Subcutaneous abdominal adipose tissue (tissue), 5 donors: Measurements from ENCODE around the gene AIM2.
A peak's percentile ranks its signal among the peaks of the same experiment; 100 is the strongest.

Source experiments
- H3K27ac ChIP-seq: one replicate; pipeline ENCODE4 v1.7.0; 2013; ENCODE audit warnings: low read depth, mild to moderate bottlenecking, inconsistent platforms, low read length, moderate library complexity
- H3K27me3 ChIP-seq, 5 donors: one replicate each; pipeline ENCODE4 v1.7.0; 2013; ENCODE audit warnings: low read length in 5 of 5, inconsistent platforms in 1 of 5; ENCODE audit not compliant: control insufficient read depth in 5 of 5, insufficient read depth in 4 of 5
- H3K36me3 ChIP-seq, 5 donors: one replicate each; pipeline ENCODE4 v1.7.0; 2013; ENCODE audit warnings: low read length in 5 of 5; ENCODE audit not compliant: control insufficient read depth in 5 of 5, insufficient read depth in 5 of 5
- H3K4me1 ChIP-seq, 5 donors: one replicate each; pipeline ENCODE4 v1.7.0; 2013; ENCODE audit warnings: low read length in 5 of 5, mild to moderate bottlenecking in 3 of 5, moderate library complexity in 1 of 5; ENCODE audit not compliant: control insufficient read depth in 5 of 5, insufficient read depth in 5 of 5
- H3K4me3 ChIP-seq, 5 donors: one replicate each; pipeline ENCODE4 v1.7.0; 2013; ENCODE audit warnings: low read length in 5 of 5, low read depth in 1 of 5
- H3K9ac ChIP-seq, 5 donors: one replicate each; pipeline ENCODE4 v1.7.0; 2013; ENCODE audit warnings: low read length in 5 of 5, mild to moderate bottlenecking in 4 of 5, moderate library complexity in 3 of 5
- H3K9me3 ChIP-seq, 5 donors: one replicate each; pipeline ENCODE4 v1.7.0; 2013; ENCODE audit warnings: low read length in 5 of 5; ENCODE audit not compliant: control insufficient read depth in 5 of 5
- donor health status: healthy.
- donor health status: healthy.
- donor health status: healthy.
- donor health status: healthy.
- donor health status: healthy.

The AIM2 gene

GRCh38 chr1:159081626-159082025 is 5.1 kb upstream of the AIM2 start:
- no peaks in the 10 kb centered on the region for H3K9me3 ChIP-seq
- no peak overlapping the region for H3K4me3 ChIP-seq
- H3K4me1 ChIP-seq: no peaks in the 10 kb centered on the region
- no peaks in the 10 kb centered on the region for H3K27me3 ChIP-seq
- H3K9ac ChIP-seq: no peak overlapping the region
- no peaks in the 10 kb centered on the region for H3K36me3 ChIP-seq
- H3K27ac ChIP-seq: no peak overlapping the region

GRCh38 chr1:159079525-159079924 is 3.0 kb upstream of the AIM2 start:
- no peaks in the 10 kb centered on the region for H3K27me3 ChIP-seq
- H3K9ac ChIP-seq: no peak overlapping the region
- no peaks in the 10 kb centered on the region for H3K36me3 ChIP-seq
- no peak overlapping the region for H3K27ac ChIP-seq
- H3K4me3 ChIP-seq: no peak overlapping the region
- no peaks in the 10 kb centered on the region for H3K4me1 ChIP-seq
- no peaks in the 10 kb centered on the region for H3K9me3 ChIP-seq

GRCh38 chr1:159077120-159077961 is 775 bp upstream of the AIM2 start:
- H3K27ac ChIP-seq: no peak overlapping the region

GRCh38 chr1:159071970-159072582 is 4.5 kb downstream of the AIM2 start:
- Histone ChIP-seq H3K4me1 (peaks cover 0 to 14% (median 4%) of the 10 kb centered on the region in 5 donors), H3K9ac (no peak overlapping the region), H3K36me3 (no peaks in the 10 kb centered on the region), H3K9me3 (no peaks in the 10 kb centered on the region), H3K27ac (no peak overlapping the region), H3K27me3 (no peaks in the 10 kb centered on the region), H3K4me3 (no peak overlapping the region)

More at GRCh38 chr1:159077120-159077961, 775 bp upstream of the AIM2 start:
- Histone ChIP-seq H3K27me3 (no peaks in the 10 kb centered on the region), H3K9ac (peak overlapping the region in 1 of 5 donors; percentile 24), H3K9me3 (no peaks in the 10 kb centered on the region), H3K36me3 (no peaks in the 10 kb centered on the region), H3K4me3 (no peak overlapping the region), H3K4me1 (no peaks in the 10 kb centered on the region)

DNA sequence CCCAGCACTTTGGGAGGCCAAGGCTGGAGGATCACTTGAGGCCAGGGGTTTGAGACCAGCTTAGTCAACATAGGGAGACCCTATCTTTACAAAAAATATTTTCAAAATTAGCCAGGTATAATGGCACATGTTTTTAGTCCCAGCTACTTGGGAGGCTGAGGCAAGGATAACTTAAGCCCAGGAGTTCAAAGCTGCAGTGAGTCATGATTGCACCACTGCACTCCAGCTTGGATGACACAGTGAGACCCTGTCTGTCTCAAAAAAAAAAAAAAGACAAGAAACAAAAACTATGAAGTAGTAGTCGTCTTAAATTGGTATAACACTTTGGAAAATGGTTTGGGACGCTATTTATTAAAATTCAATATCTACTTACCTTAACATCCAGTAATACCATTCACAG is 7.7 kb downstream of the AIM2 start:
- H3K9me3 ChIP-seq: no peaks in the 10 kb centered on the region
- no peak overlapping the region for H3K9ac ChIP-seq
- peaks cover 0 to 14% (median 4%) of the 10 kb centered on the region in 5 donors for H3K4me1 ChIP-seq
- no peak overlapping the region for H3K4me3 ChIP-seq
- H3K36me3 ChIP-seq: no peaks in the 10 kb centered on the region
- H3K27ac ChIP-seq: no peak overlapping the region
- no peaks in the 10 kb centered on the region for H3K27me3 ChIP-seq

DNA sequence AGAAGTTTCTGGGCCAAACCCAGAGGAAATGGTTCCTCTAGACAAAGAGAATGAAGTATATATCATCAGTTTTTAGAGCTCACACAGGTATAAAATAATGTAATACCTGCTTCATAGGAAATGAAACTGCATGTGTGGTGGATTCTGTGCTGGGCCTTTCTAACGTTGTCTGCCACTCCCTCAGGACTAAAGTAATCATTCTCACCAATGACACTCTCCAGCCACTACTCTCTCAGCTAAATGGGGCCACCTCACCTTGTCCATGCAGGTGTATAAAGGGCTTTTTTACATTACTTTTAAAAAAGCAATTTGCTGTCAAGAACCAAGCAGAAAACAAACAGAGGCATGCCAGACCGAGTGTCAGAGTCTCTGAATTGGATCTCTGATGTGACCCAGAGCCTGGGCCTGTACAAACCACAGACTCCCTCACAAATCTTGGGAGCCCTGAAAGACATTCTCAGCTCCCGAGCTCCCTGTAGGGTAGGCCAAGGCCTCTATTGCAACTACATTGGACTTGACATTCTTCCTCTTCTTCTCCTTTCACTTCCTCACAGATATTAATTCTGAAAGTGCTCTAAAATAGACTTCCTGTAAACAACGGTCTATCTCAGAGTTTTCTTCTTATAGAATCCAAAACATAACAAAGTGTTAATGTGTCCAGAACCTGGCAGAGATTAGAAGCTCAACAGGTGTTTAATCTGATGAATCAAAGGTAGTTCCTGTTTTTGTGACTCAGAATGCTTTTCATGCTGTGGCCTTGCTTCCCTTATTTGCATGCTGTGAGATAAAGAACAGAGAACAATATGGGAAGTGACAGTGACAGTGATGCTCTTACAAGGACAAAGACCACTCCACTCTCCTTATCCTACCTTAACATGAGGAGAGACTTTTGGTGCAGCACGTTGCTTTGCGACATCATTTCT is 8.6 kb downstream of the AIM2 start:
- H3K9ac ChIP-seq: no peak overlapping the region
- H3K27ac ChIP-seq: no peak overlapping the region

DNA sequence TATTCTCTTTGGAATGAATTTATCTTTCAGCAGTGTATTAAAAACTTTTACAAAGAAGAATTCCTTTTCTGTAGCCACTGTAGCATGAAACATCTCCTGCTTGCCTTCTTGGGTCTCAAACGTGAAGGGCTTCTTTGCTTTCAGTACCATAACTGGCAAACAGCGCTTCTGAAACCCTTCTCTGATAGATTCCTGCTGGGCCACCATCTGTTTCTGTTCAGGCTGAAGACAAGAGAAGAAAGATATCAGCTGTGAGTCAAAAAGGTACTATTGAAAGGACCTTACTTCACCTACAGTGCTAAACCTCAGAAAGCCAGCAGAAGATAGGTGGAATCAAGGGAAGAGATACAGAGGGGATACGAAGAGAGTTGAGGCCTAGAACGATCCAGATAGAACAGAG is 10.5 kb downstream of the AIM2 start:
- Histone ChIP-seq H3K9me3 (no peaks in the 10 kb centered on the region), H3K27me3 (no peaks in the 10 kb centered on the region), H3K36me3 (no peaks in the 10 kb centered on the region), H3K27ac (no peak overlapping the region), H3K9ac (no peak overlapping the region), H3K4me3 (no peak overlapping the region), H3K4me1 (peaks cover 0 to 14% (median 4%) of the 10 kb centered on the region in 5 donors)

More for the DNA sequence above, 8.6 kb downstream of the AIM2 start:
- H3K4me1 ChIP-seq: peaks cover 0 to 14% (median 4%) of the 10 kb centered on the region in 5 donors
- no peaks in the 10 kb centered on the region for H3K36me3 ChIP-seq
- no peaks in the 10 kb centered on the region for H3K9me3 ChIP-seq
- H3K27me3 ChIP-seq: no peaks in the 10 kb centered on the region
- peak overlapping the region in 1 of 5 donors; percentile 16 for H3K4me3 ChIP-seq

- H3K27me3 ChIP-seq: no peaks in the 10 kb centered on the region
Measured at GRCh38 chr1:159065106-159065505, 11.5 kb downstream of the AIM2 start.

GRCh38 chr1:159058751-159059150 is 17.8 kb downstream of the AIM2 start:
- peaks cover 9 to 27% (median 24%) of the 10 kb centered on the region in 5 donors for H3K36me3 ChIP-seq
- H3K27ac ChIP-seq: no peak overlapping the region
- no peaks in the 10 kb centered on the region for H3K9me3 ChIP-seq
- no peak overlapping the region for H3K9ac ChIP-seq
- H3K27me3 ChIP-seq: no peaks in the 10 kb centered on the region
- H3K4me3 ChIP-seq: no peak overlapping the region
- H3K4me1 ChIP-seq: peaks cover 0 to 5% (median 0%) of the 10 kb centered on the region in 5 donors

More at GRCh38 chr1:159065106-159065505, 11.5 kb downstream of the AIM2 start:
- H3K9ac ChIP-seq: no peak overlapping the region
- H3K36me3 ChIP-seq: no peaks in the 10 kb centered on the region
- no peak overlapping the region for H3K4me3 ChIP-seq
- H3K4me1 ChIP-seq: peaks cover 0 to 14% (median 4%) of the 10 kb centered on the region in 5 donors
- no peak overlapping the region for H3K27ac ChIP-seq
- no peaks in the 10 kb centered on the region for H3K9me3 ChIP-seq
